HFFc6 (cell line): Measurements from ENCODE around the gene SNED1. TPM values are rescaled to one million over a fixed set of nuclear protein-coding genes. Genes with fewer than 3 reads are reported as not detected.

Experiments used
- DNase-seq: peaks from one replicate; pipeline ENCODE4 v3.0.0-alpha.2; 2018
- H3K27ac Mint-ChIP-seq: 2 replicates; pipeline ENCODE4 v1.8.0; 2020; ENCODE audit warnings: mild to moderate bottlenecking, mixed read lengths
- H3K27me3 Mint-ChIP-seq: 2 replicates; pipeline ENCODE4 v1.8.0; 2021; ENCODE audit warnings: mild to moderate bottlenecking, moderate library complexity, mixed read lengths; ENCODE audit not compliant: insufficient read depth
- H3K36me3 Mint-ChIP-seq: 2 replicates; pipeline ENCODE4 v1.8.0; 2021; ENCODE audit warnings: low read depth, mixed read lengths
- H3K4me1 Mint-ChIP-seq: 2 replicates; pipeline ENCODE4 v1.8.0; 2020; ENCODE audit warnings: low read depth, mixed read lengths
- H3K4me3 Mint-ChIP-seq: 2 replicates; pipeline ENCODE4 v1.8.0; 2020; ENCODE audit warnings: mild to moderate bottlenecking, moderate library complexity, mixed read lengths
- H3K9me3 Mint-ChIP-seq: 2 replicates; pipeline ENCODE4 v1.8.0; 2020; ENCODE audit warnings: mild to moderate bottlenecking, mixed read lengths
- total RNA-seq, 6 experiments: library from RNA; stranded (reverse); fragmentation: NEBNext Ultra II Directional; extraction: Animal tissue kit (Norgen Biotek cat#: 25700); gene quantifications; 2 replicates in 1 of 6; 3 replicates in 5 of 6; pipeline ENCODE4 v1.2.3, GENCODE V29; 2021
- TF ChIP-seq, protein P1 (sequence below): fragments of 200-600 bp; sonication (generic); IDR thresholded peaks from 2 replicates; pipeline ENCODE4 v1.5.0; 2021; ENCODE audit warnings: antibody characterized with exemption, mild to moderate bottlenecking

The SNED1 gene
- total RNA-seq, 6 experiments from 2014 or later, result 1.2 to 2.1 (median 1.6) TPM

DNA sequence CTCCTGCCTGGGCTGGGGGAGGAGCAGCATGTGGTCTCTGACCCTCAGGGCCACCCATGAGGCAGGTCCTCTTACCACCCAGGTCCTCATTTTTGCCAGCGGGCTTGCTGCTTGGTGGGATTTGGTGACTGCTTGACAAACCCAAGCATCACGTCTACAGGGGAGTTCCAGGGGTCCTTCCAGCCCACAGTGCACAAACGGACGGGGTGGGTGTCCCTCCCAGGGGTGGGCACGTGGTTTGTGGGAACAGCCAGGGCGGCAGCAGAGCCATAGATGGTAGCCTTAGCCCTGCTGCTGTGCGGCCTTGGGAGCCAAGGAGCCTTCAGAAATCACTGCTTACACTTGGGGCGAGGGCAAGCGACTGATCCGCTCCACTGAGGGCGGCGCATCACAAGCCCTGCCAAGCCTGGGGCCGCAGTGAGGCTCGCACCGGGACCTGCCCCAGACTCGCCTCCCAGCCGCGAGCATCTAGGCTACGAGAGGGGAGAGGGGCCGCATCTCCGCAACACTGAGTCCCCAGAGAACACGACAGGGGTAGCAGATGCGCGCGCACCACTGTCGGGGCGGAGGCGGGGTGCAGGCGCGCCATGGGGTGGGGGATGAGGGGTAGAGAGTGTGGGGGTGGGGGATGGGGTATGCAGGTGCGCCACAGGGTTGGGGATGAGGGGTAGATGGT, 36.9 kb downstream of the SNED1 start:
- no peaks in the 10 kb centered on the region for H3K4me1 Mint-ChIP-seq
- H3K9me3 Mint-ChIP-seq, result no peaks in the 10 kb centered on the region
- no peaks in the 10 kb centered on the region for H3K36me3 Mint-ChIP-seq
- H3K27ac Mint-ChIP-seq, result no peak overlapping the region
- TF ChIP-seq, protein P1, sequence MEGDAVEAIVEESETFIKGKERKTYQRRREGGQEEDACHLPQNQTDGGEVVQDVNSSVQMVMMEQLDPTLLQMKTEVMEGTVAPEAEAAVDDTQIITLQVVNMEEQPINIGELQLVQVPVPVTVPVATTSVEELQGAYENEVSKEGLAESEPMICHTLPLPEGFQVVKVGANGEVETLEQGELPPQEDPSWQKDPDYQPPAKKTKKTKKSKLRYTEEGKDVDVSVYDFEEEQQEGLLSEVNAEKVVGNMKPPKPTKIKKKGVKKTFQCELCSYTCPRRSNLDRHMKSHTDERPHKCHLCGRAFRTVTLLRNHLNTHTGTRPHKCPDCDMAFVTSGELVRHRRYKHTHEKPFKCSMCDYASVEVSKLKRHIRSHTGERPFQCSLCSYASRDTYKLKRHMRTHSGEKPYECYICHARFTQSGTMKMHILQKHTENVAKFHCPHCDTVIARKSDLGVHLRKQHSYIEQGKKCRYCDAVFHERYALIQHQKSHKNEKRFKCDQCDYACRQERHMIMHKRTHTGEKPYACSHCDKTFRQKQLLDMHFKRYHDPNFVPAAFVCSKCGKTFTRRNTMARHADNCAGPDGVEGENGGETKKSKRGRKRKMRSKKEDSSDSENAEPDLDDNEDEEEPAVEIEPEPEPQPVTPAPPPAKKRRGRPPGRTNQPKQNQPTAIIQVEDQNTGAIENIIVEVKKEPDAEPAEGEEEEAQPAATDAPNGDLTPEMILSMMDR, result no peak
- H3K27me3 Mint-ChIP-seq, result peaks cover 4% of the 10 kb centered on the region
- DNase-seq, result no peak
- H3K4me3 Mint-ChIP-seq, result no peak overlapping the region

DNA sequence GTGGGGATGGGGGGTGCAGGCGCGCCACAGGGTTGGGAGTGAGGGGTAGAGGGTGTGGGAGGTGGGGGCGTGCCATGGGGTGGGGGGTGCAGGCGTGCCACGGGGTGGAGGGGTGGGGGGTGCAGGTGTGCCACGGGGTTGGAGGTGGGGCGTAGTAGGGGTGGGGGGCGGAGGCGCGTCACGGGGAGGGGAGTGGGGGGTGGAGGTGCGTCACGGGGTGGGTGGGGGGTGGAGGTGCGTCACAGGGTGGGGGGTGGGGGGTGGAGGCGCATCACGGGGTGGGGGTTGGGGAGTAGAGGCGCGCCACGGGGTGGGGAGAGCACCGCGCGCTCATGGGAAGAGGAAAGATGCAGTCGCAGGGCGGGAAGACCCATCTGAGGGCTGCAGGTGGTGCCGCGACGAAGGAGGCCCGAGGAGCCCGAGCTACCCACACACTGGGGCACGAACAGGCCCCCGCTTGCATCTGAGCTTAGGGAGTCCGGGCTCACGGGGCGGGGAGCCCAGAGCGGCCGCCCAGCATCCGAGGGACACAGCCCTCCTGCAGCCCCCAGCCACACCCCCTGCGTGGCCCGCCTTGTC, 37.5 kb downstream of the SNED1 start:
- no peak overlapping the region for H3K4me3 Mint-ChIP-seq
- no peaks in the 10 kb centered on the region for H3K9me3 Mint-ChIP-seq
- H3K27me3 Mint-ChIP-seq, result peaks cover 4% of the 10 kb centered on the region
- no peak overlapping the region for H3K27ac Mint-ChIP-seq
- no peaks in the 10 kb centered on the region for H3K36me3 Mint-ChIP-seq
- TF ChIP-seq, protein P1, result no peak
- H3K4me1 Mint-ChIP-seq, result no peaks in the 10 kb centered on the region
- no peak for DNase-seq

DNA sequence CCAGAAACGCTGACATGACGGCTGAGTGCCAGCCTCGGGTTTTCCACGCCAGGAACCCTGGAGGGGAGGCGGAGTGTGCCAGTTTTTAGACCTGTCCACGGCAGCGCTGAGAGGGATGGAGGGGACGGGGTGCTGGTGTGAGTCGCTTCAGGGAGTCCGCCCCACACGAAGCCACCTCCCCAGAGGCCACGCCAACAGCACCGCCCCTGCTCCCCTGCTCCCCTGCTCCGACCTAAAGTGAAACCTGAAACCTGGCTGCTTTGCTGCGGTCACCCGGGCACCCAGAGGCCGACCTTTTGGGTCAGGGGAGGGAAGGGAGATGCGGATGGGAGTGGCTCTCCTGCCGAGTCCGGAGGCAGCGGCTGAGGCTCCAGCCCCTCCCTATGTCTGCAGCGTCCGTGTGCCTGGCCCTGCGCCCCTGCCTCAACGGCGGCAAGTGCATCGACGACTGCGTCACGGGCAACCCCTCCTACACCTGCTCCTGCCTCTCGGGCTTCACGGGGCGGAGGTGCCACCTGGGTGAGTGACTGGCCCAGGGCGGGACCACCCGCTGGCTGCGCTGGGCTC, 38.1 kb downstream of the SNED1 start:
- Mint-ChIP-seq H3K27me3 (peaks cover 7% of the 10 kb centered on the region), H3K4me1 (no peaks in the 10 kb centered on the region), H3K4me3 (no peak overlapping the region), H3K9me3 (no peaks in the 10 kb centered on the region), H3K27ac (no peak overlapping the region), H3K36me3 (no peaks in the 10 kb centered on the region)
- TF ChIP-seq, protein P1, result no peak
- DNase-seq, result no peak

DNA sequence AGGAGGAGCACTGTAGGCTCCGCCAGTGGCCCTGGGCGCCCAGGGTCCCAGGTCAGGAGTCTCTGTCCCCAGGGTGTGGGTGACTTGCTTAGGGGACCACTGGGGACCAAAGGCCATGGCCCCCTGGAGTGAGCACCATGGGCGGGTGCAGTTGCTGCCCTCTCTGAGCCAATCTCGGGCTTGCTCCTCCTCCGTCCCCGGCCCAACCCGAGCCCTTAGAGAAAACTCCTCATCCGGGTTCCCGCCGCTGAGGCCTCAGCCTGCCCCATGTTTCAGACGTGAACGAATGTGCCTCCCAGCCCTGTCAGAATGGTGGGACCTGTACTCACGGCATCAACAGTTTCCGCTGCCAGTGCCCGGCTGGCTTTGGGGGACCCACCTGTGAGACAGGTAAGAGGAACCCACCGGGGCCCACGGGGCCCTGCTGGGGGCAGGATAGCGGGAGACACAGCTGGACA, 38.6 kb downstream of the SNED1 start:
- no peaks in the 10 kb centered on the region for H3K4me1 Mint-ChIP-seq
- TF ChIP-seq, protein P1, result no peak
- DNase-seq, result no peak
- no peak overlapping the region for H3K4me3 Mint-ChIP-seq
- no peaks in the 10 kb centered on the region for H3K36me3 Mint-ChIP-seq
- H3K27ac Mint-ChIP-seq, result no peak overlapping the region
- peaks cover 9% of the 10 kb centered on the region for H3K27me3 Mint-ChIP-seq
- H3K9me3 Mint-ChIP-seq, result no peaks in the 10 kb centered on the region

DNA sequence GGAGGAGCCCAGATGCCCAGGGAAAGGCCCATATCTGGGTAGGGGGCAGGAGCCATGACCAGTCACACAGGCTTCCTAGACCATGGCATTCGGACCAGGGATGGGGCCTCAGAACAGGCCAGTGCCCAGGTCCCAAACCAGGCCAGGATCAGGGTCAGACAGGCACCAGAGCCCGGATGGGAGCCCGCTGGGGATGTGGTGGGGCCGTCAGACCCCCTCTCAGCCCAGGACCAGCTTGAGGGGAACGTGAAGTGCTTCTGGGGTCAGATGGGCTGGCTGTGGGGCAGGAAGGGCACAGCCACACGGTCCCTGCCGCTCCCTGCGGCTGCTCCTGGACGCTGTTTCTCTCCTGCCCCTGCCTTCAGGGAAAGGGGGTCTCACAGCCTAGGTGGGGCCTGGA, 39.1 kb downstream of the SNED1 start:
- H3K27me3 Mint-ChIP-seq, result peaks cover 10% of the 10 kb centered on the region
- H3K4me3 Mint-ChIP-seq, result no peak overlapping the region
- H3K36me3 Mint-ChIP-seq, result no peaks in the 10 kb centered on the region
- H3K9me3 Mint-ChIP-seq, result no peaks in the 10 kb centered on the region
- no peak for DNase-seq
- TF ChIP-seq, protein P1, result no peak
- H3K4me1 Mint-ChIP-seq, result no peaks in the 10 kb centered on the region
- H3K27ac Mint-ChIP-seq, result no peak overlapping the region
